ENCODE measurements around the gene RAP1A. TPM values are rescaled to one million over a fixed set of nuclear protein-coding genes. Genes with fewer than 3 reads are reported as not detected.

Gene RAP1A
- polyA plus RNA-seq, 1 of the 3 experiments (the other 2 are of a cell fraction): 17.7 TPM

- POLR2A ChIA-PET: no interaction called here
Observed at GRCh38 chr1:111639602-111640198, 20.1 kb downstream of the RAP1A start.

More at GRCh38 chr1:111639602-111640198, 20.1 kb downstream of the RAP1A start:
- no peak overlapping the region for H3K4me3 ChIP-seq (ENCODE audit: low read depth in 2 of 2, low read length in 1 of 2)
- TF ChIP-seq ELF1 (IDR thresholded peaks at IDR 0.05) (no peak), NFIC (IDR thresholded peaks at IDR 0.05; ENCODE audit: borderline replicate concordance) (no peak), REST (IDR thresholded peaks at IDR 0.05; ENCODE audit: low read depth, low read length) (no peak), TEAD4 (IDR thresholded peaks at IDR 0.05; ENCODE audit: borderline replicate concordance, insufficient read depth) (no peak), FOSL2 (IDR thresholded peaks at IDR 0.05; ENCODE audit: borderline replicate concordance, low read depth) (no peak), TAF1 (IDR thresholded peaks at IDR 0.05; ENCODE audit: borderline replicate concordance, low read depth, low read length) (no peak), NRF1 (IDR thresholded peaks at IDR 0.05; ENCODE audit: low read depth, low read length) (no peak), SMC3 (IDR thresholded peaks at IDR 0.05; ENCODE audit: low read depth, low read length) (no peak), CTCF (IDR thresholded peaks at IDR 0.05) (no peak), USF1 (IDR thresholded peaks at IDR 0.05; ENCODE audit: borderline replicate concordance, low read depth) (no peak), TCF12 (IDR thresholded peaks at IDR 0.05) (no peak), RFX5 (IDR thresholded peaks at IDR 0.05; ENCODE audit: low read length) (no peak), CHD2 (IDR thresholded peaks at IDR 0.05; ENCODE audit: low read length, partially characterized antibody) (no peak), RCOR1 (IDR thresholded peaks at IDR 0.05; ENCODE audit: low read length) (no peak), EZH2phosphoT487 (IDR thresholded peaks at IDR 0.05; ENCODE audit: borderline replicate concordance, low read depth) (no peak), SIN3A (IDR thresholded peaks at IDR 0.05; ENCODE audit: borderline replicate concordance, low read depth, low read length) (no peak)
- H3K9me3 ChIP-seq: no peaks in the 10 kb centered on the region
- H3K9me2 ChIP-seq: no peaks in the 10 kb centered on the region
- H3K27me3 ChIP-seq (ENCODE audit: insufficient read depth): no peaks in the 10 kb centered on the region
- H3K79me2 ChIP-seq (ENCODE audit: insufficient read depth): peaks cover 87% of the 10 kb centered on the region
- H3F3A ChIP-seq (replicated peaks; ENCODE audit: insufficient read depth): no peaks in the 10 kb centered on the region
- peaks cover 6% of the 10 kb centered on the region; the same call in 1 of the 2 replicates for H4K20me1 ChIP-seq (ENCODE audit: insufficient read depth)
- no peak overlapping the region for H2AFZ ChIP-seq (ENCODE audit: low read depth)
- DNase-seq: no peak
- CTCF ChIA-PET: interaction anchor here (0.6 to 1.6 kb wide), 2 partner anchors 9 to 131 kb away, joined by 3 to 5 read pairs; no protein-coding TSS in a partner anchor
- H3K9ac ChIP-seq: no peak overlapping the region
- 0 out of 4 replicates have a peak, but pooled peaks cover 2 to 4% of the 10 kb centered on the region in 2 experiments for H3K4me1 ChIP-seq (ENCODE audit: control insufficient read depth in 1 of 2, insufficient read depth in 2 of 2, low read depth in 1 of 2, low read length in 1 of 2)
- peaks cover 0 to 10% of the 10 kb centered on the region in 2 experiments for H3K36me3 ChIP-seq (replicated peaks in 1 of 2; ENCODE audit: control insufficient read depth in 1 of 2, insufficient read depth in 2 of 2, low read length in 1 of 2)
- H3K27ac ChIP-seq (ENCODE audit: low read depth in 2 of 2, low read length in 1 of 2): no peak overlapping the region
- 94% methylated on average over 3 of the region's 3 CpGs for WGBS (ENCODE audit: low lambda C conversion rate)
- no peak overlapping the region for H3K4me2 ChIP-seq
